GM21723 (cell line): Measurements from ENCODE around the gene OBP2A.

Experiments
- ATAC-seq: cut with Tn5 transposase; IDR thresholded peaks from one replicate; pipeline ENCODE4 v1.9.1; 2021; ENCODE audit warnings: mild to moderate bottlenecking, moderate library complexity; ENCODE audit not compliant: unreplicated experiment

Gene OBP2A

GRCh38 chr9:135592331-135592590 lies 46.3 kb downstream of the OBP2A start:
- no peak for ATAC-seq

GRCh38 chr9:135592625-135593024 lies 46.7 kb downstream of the OBP2A start:
- ATAC-seq: no peak

GRCh38 chr9:135596211-135596610 lies 50.3 kb downstream of the OBP2A start:
- no peak for ATAC-seq
